DMS153 treated with DMSO at 0.1 percent for 48 hours (cell line): ENCODE results near the gene COL4A3.

Source experiments
- DNase-seq: peaks from one replicate; lab custom pipeline; 2025; ENCODE audit not compliant: unreplicated experiment; lab: John Stamatoyannopoulos, UW

The COL4A3 gene

DNA sequence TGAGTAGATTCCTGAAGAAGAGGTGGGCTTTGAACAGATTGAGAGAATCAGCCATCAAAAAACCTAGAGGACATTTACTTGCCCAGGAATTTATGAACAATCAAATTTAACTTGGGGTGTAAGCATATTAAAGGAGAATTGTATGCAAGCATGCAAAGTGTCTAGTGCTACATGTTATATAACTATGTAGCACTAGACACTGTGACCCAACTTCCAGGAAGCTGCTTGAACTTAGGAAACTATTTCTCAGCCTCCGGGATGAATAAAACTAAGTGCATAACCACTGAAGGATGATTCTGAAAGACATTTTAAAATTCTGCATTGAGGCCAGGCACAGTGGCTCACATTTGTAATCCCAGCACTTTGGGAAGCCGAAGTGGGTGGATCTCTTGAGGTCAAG lies 173.0 kb downstream of the COL4A3 start:
- no peak for DNase-seq

DNA sequence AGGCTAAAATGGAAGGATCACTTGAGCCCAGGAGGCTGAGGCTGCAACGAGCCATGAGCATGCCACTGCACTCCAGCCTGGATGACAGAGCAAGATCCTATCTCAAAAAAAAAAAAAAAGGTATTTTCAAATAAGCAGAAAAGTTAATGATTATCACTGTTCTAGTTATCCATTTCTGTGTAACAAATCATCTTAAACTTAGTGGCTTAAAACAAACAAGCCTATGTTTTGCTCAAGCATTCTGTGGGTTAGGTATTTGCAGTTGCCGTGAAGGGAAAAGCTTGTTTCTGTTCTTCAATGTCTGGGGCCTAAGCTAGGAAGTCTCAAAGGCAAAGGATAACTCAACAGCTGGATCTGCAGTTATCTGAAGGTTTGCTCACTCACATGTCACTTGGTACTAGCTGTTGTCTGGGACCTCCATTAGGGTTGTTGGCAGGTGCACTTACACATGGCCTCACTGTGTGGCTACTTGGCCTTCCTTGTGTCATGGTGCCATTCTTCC lies 174.7 kb downstream of the COL4A3 start:
- DNase-seq, result no peak

DNA sequence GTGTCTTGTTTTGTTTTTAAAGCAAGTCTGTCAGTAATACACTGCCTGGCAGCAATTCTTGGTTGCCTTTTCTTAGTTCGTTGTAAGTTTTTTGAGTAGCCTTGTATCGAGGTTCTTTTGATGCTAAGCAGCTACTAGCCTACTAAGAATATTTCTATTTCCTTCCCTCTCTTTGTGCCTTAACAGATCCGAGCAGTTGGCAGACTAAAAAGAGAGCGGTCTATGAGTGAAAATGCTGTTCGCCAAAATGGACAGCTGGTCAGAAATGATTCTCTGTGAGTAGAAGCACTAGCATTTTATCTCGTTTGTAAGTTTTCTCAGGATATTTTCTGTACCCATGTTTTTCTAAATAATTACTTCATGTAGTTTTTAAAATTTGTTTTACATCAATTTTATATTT lies 175.7 kb downstream of the COL4A3 start:
- DNase-seq, result no peak

DNA sequence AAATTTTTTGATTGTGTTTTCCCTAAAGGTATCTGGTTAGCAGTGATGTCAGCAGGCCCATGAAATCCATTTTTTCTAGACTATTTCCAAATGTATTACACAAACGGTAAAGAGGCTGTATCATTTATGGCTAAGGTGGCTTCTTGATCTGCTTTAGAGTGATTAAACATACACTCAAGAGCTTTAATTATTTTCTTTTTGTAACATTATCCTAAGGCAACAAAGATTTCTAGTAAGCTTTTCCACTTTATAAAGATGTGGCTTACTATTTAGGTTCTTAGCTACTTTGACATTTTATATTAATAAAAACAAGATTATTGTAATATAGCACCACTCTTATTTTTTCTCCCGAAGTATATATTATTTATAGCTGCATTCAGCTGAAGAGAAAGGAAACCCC lies 177.1 kb downstream of the COL4A3 start:
- DNase-seq, result no peak

DNA sequence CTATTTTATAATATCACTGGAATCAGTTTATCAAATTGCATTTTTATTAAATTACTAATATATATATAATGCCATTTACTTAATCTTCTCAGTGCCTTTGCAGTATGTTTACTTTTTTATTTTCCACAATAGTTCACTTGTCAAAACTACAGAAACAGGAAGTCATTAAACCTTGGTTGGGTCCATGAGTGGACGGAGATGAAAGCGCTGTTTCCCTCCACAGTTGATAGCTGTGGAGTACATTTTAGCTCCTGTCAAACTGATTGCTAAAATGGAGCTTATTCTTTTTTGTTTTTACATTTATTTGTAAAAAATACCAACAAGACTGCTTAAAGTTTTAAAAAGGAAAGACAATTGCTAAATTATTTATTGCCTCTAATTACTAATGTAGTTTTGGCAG lies 179.8 kb downstream of the COL4A3 start:
- DNase-seq, result no peak

DNA sequence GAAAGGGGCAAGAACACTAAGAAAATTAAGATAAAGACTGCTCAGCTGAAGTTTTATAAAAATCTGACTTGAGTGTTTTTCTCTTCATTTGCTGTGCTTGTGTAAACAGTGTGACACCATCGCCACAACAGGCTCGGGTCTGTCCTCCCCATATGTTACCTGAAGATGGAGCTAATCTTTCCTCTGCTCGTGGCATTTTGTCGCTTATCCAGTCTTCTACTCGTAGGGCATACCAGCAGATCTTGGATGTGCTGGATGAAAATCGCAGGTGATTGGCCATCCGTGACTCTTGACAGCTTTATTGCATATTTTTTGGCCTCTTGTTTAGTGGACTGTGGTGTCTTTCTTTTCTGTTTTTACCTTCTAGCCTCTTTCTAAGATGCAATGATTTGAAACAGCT lies 182.7 kb downstream of the COL4A3 start:
- DNase-seq, result no peak

DNA sequence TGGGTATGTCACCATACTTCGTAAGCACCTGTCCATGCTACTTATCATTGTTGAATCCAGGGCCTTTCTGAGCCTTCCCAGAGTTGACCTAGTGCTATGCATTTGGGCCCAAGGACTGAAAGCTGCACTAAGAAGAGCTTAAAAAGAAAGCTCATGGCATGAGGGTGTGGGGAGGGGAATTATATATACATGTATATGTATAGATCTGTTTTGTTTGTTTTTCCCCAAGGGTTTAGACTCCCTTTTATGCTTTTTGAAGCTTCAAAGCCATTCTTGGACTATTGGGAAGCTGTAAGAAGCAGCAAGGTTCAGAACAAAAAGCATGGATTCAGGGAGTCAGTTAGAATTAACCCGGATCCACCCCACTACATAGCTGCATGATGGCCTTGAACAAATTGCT lies 183.9 kb downstream of the COL4A3 start:
- DNase-seq, result no peak

DNA sequence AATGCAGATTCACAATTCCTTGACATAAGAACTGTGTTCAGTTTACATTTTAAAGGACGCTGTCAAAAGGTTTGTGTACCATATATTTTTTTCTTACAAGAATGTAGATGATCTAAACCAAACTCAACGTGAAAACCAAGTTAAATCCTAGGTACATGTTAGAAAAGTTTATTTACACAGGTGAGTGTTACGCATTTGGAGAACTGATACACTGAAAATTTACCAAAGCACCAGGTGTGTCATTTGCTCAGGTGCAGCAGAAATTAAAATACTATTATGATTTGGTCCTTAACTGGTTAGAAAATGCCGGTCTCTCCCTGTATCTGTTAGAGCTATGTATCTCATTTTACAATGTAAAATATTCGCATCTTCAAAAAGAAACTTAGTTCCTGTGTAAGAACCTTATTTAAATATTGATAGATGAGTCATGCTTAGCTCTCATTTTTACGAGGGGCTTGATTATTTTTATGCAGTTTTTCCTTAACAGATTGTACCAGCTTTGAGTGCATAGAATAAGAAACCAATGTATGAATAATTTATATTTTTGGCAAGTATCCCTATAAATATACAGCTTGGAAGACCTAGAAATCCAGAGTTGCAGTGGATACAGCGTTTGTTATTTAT lies 185.7 kb downstream of the COL4A3 start:
- no peak for DNase-seq

DNA sequence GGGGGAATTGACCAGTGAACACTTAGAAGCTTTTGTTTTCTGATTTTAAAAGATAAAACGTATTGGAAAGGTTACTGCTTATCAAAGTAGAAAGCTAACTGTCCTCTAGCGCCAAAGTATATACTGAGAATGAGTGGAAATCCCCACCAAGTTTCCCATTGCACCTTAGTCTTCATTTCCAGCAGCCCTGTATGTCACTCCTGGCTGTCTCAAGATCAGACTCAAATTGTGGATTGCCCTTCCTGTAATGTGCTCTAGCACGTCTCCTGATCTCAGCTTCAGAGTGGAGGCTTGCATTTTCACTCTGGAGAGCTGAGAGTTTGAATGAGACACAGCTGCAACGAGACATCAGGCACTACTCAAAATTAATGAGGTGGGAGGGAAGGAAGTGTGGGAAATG lies 187.2 kb downstream of the COL4A3 start:
- DNase-seq, result no peak

DNA sequence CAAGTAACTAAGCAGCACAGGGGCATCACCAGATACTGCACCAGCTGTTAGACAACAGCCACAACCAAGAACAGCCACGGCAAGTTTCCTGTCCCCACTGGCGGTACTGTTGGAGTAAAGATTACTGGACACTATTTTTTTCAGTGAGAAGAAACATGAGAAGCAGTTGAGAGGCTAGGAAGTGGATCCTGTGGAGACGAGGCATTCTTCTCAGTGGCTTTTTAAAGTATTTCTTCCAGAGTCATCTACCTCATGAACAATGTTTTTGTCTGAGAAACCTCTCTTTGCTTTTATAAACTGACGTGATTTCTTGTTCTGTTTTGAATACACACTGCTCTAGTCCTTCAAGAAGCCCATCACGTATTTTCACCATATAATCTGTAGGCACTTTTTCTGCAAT lies 195.9 kb downstream of the COL4A3 start:
- DNase-seq, result no peak

DNA sequence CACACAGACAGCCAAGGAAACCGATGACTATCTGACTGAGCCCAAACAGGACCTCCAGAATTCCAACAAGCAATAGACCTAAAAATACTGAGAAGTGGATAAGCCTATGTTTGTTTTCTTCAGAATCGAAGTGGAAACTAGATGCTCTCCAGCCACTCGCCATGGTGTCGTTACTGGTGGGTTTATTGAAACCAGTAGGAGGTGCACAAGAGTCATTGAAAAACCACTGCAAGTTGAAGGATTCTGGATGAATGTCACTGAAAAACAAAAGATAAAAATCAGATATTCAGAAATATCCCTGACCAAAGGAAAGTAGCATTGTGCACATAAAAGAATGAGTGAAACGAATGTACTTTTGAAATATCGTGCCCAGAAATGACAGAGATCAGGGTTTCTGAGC lies 199.3 kb downstream of the COL4A3 start:
- DNase-seq, result no peak
